Measurements from ENCODE around the gene UGT1A3.
"Not testable (repeated sequence)": the region's sequence is repeated elsewhere in the genome, so short reads cannot be mapped to it uniquely, and the experiment has no call there.

- TF ChIP-seq POLR2A, POLR2AphosphoS5, TAF1, SPI1 (IDR thresholded peaks at IDR 0.05; ENCODE audit: low read depth, low read length): not testable (repeated sequence)
Observed at GRCh38 chr2:233745838-233746237, 17.0 kb downstream of the UGT1A3 start.
